Panc1 (cell line): Measurements from ENCODE around the gene CISD1. TPM values are rescaled to one million over a fixed set of nuclear protein-coding genes. Genes with fewer than 3 reads are reported as not detected.
A peak's percentile ranks its signal among the peaks of the same experiment; 100 is the strongest.

Experiments
- ATAC-seq: fragments of 200-7000 bp; cut with Tn5 transposase; 2 replicates; pipeline ENCODE4 v1.9.1; 2020; ENCODE audit warnings: mild to moderate bottlenecking, moderate library complexity
- BruUV-seq: library from RNA; stranded (reverse); fragments of 400-500 nt; replicated peaks from 2 replicates; lab custom pipeline; 2021; lab: Mats Ljungman, UMichigan
- CTCF ChIA-PET: fragments of 300-600 bp; sonication (Branson Sonifier 250); formaldehyde crosslinking; loops from one replicate; lab custom pipeline; 2022; ENCODE audit warnings: antibody characterized with exemption; lab: Charles Lee
- POLR2A ChIA-PET: fragments of 300-600 bp; sonication (Branson Sonifier 250); formaldehyde crosslinking; loops from one replicate; lab custom pipeline; 2022; ENCODE audit warnings: antibody characterized with exemption; lab: Charles Lee
- DNase-seq: peaks from one replicate; pipeline ENCODE4 v3.0.0-alpha.2; 2010; ENCODE audit warnings: low read depth, low spot score
- H3K27ac ChIP-seq: 2 replicates; pipeline ENCODE4 v1.5.1; 2011; ENCODE audit warnings: mild to moderate bottlenecking, low read length, inconsistent platforms
- H3K27me3 ChIP-seq: fragments of 200-500 bp; sonication (Bioruptor generic); 2 replicates; pipeline ENCODE4 v1.6.0; 2014; ENCODE audit warnings: low read length, inconsistent platforms; ENCODE audit not compliant: control insufficient read depth, insufficient read depth
- H3K36me3 ChIP-seq: fragments of 200-500 bp; sonication (Bioruptor generic); 2 replicates; pipeline ENCODE4 v1.5.1; 2014; ENCODE audit warnings: inconsistent platforms, mild to moderate bottlenecking, low read length, moderate library complexity; ENCODE audit not compliant: control insufficient read depth, insufficient read depth
- H3K4me1 ChIP-seq: 2 replicates; pipeline ENCODE4 v1.5.1; 2011; ENCODE audit warnings: inconsistent platforms, mild to moderate bottlenecking, low read length, moderate library complexity; ENCODE audit not compliant: control insufficient read depth, insufficient read depth
- H3K4me3 ChIP-seq, 2 experiments: 2 replicates each; pipeline ENCODE4 v1.5.1; 2011 to 2012; ENCODE audit warnings: low read depth in 2 of 2, low read length in 2 of 2, mild to moderate bottlenecking in 2 of 2, inconsistent platforms in 1 of 2, moderate library complexity in 1 of 2
- H3K9me3 ChIP-seq: fragments of 200-500 bp; sonication (Bioruptor generic); 2 replicates; pipeline ENCODE4 v1.5.1; 2014; ENCODE audit warnings: low read depth, mild to moderate bottlenecking, inconsistent platforms, low read length, moderate library complexity; ENCODE audit not compliant: control insufficient read depth, insufficient read depth
- POLR2AphosphoS5 ChIP-seq: IDR thresholded peaks from 2 replicates; pipeline ENCODE4 v1.6.1; 2012; ENCODE audit warnings: mild to moderate bottlenecking, low read depth, low read length, moderate library complexity
- TCF7L2 ChIP-seq: IDR thresholded peaks from 2 replicates; pipeline ENCODE4 v1.6.1; 2011; ENCODE audit warnings: mild to moderate bottlenecking, low read depth, low read length, inconsistent platforms
- in situ Hi-C: cut with HindIII; loops from 2 replicates; pipeline ENCODE4 v1.10.0; 2016; ENCODE audit warnings: low sequenced_read_pairs, low pct_unique_long_range_greater_than_20kb
- intact Hi-C: fragments of 100-400 bp; cut with micrococcal nuclease; formaldehyde crosslinking; loops from one replicate; pipeline ENCODE4 v1.10.0; 2022; ENCODE audit not compliant: unreplicated experiment
- total RNA-seq: library from RNA; stranded (reverse); gene quantifications from one replicate; pipeline ENCODE4 v1.2.1, GENCODE V29; 2021; ENCODE audit not compliant: unreplicated experiment
- TF ChIP-seq, protein P1 (sequence below), 2 experiments: IDR thresholded peaks; 2 replicates each; pipeline ENCODE4 v1.6.1; 2011 to 2012; ENCODE audit warnings: low read depth in 2 of 2, control low read depth in 1 of 2, low read length in 1 of 2, mild to moderate bottlenecking in 1 of 2, moderate library complexity in 1 of 2; ENCODE audit not compliant: insufficient read depth in 1 of 2
- TF ChIP-seq, protein P2 (sequence below): fragments of 450-650 bp; IDR thresholded peaks from 2 replicates; pipeline ENCODE4 v1.5.1; 2017; ENCODE audit warnings: mild to moderate bottlenecking

The CISD1 gene
- total RNA-seq, 1 experiment from 2014 or later, result 64.1 TPM

- H3K27ac ChIP-seq, result peak overlapping the region; percentile 26; the same call in 1 of the 2 replicates
- 0 out of 2 replicates have a peak, but pooled peaks have one; percentile 35 for TF ChIP-seq TCF7L2
- TF ChIP-seq, protein P1, sequence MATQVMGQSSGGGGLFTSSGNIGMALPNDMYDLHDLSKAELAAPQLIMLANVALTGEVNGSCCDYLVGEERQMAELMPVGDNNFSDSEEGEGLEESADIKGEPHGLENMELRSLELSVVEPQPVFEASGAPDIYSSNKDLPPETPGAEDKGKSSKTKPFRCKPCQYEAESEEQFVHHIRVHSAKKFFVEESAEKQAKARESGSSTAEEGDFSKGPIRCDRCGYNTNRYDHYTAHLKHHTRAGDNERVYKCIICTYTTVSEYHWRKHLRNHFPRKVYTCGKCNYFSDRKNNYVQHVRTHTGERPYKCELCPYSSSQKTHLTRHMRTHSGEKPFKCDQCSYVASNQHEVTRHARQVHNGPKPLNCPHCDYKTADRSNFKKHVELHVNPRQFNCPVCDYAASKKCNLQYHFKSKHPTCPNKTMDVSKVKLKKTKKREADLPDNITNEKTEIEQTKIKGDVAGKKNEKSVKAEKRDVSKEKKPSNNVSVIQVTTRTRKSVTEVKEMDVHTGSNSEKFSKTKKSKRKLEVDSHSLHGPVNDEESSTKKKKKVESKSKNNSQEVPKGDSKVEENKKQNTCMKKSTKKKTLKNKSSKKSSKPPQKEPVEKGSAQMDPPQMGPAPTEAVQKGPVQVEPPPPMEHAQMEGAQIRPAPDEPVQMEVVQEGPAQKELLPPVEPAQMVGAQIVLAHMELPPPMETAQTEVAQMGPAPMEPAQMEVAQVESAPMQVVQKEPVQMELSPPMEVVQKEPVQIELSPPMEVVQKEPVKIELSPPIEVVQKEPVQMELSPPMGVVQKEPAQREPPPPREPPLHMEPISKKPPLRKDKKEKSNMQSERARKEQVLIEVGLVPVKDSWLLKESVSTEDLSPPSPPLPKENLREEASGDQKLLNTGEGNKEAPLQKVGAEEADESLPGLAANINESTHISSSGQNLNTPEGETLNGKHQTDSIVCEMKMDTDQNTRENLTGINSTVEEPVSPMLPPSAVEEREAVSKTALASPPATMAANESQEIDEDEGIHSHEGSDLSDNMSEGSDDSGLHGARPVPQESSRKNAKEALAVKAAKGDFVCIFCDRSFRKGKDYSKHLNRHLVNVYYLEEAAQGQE (IDR thresholded peaks at IDR 0.05; ENCODE audit: insufficient read depth in 1 of 2, low read depth in 2 of 2, low read length in 1 of 2), result no peak
- intact Hi-C loops, result no loop called here
- H3K27me3 ChIP-seq, result no peaks in the 10 kb centered on the region
- H3K4me1 ChIP-seq, result peaks cover 16% of the 10 kb centered on the region
- no peaks in the 10 kb centered on the region for H3K9me3 ChIP-seq
- DNase-seq (no peak), ATAC-seq (0 out of 2 replicates have a peak, but pooled peaks have one; percentile 45)
- H3K36me3 ChIP-seq, result peaks cover 12% of the 10 kb centered on the region
- no TSS peak for BruUV-seq
- H3K4me3 ChIP-seq, result no peak overlapping the region
- CTCF ChIA-PET, result no interaction called here
- in situ Hi-C loops, result no loop called here
- POLR2A ChIA-PET, result no interaction called here
Measured at GRCh38 chr10:58281092-58281752, 12.3 kb downstream of the CISD1 start.

- Histone ChIP-seq H3K27ac (no peak overlapping the region), H3K9me3 (no peaks in the 10 kb centered on the region)
- CTCF ChIA-PET, result no interaction called here
Measured at GRCh38 chr10:58282615-58283014, 13.7 kb downstream of the CISD1 start.

More at GRCh38 chr10:58282615-58283014, 13.7 kb downstream of the CISD1 start:
- ATAC-seq, result no peak
- Histone ChIP-seq H3K27me3 (no peaks in the 10 kb centered on the region), H3K4me1 (peaks cover 16% of the 10 kb centered on the region), H3K36me3 (peaks cover 12% of the 10 kb centered on the region), H3K4me3 (no peak overlapping the region)
- POLR2A ChIA-PET, result no interaction called here
- in situ Hi-C loops (no loop called here), intact Hi-C loops (no loop called here)
- BruUV-seq, result no TSS peak
- TF ChIP-seq, protein P1 (IDR thresholded peaks at IDR 0.05; ENCODE audit: insufficient read depth in 1 of 2, low read depth in 2 of 2, low read length in 1 of 2), result no peak
- no peak for TF ChIP-seq POLR2AphosphoS5
- TF ChIP-seq, protein P2, sequence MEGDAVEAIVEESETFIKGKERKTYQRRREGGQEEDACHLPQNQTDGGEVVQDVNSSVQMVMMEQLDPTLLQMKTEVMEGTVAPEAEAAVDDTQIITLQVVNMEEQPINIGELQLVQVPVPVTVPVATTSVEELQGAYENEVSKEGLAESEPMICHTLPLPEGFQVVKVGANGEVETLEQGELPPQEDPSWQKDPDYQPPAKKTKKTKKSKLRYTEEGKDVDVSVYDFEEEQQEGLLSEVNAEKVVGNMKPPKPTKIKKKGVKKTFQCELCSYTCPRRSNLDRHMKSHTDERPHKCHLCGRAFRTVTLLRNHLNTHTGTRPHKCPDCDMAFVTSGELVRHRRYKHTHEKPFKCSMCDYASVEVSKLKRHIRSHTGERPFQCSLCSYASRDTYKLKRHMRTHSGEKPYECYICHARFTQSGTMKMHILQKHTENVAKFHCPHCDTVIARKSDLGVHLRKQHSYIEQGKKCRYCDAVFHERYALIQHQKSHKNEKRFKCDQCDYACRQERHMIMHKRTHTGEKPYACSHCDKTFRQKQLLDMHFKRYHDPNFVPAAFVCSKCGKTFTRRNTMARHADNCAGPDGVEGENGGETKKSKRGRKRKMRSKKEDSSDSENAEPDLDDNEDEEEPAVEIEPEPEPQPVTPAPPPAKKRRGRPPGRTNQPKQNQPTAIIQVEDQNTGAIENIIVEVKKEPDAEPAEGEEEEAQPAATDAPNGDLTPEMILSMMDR, result no peak
- TF ChIP-seq TCF7L2, result no peak
- no peak for DNase-seq
